Naive thymus-derived CD8-positive, alpha-beta T cell (primary cell): ENCODE data around the gene TEX55. TPM values are rescaled to one million over a fixed set of nuclear protein-coding genes. Genes with fewer than 3 reads are reported as not detected.

ENCODE experiments used
- ATAC-seq, 2 donors: fragments of 150-1000 bp; cut with Tn5 transposase in 1 of 2; sonication (Bioruptor Pico), chemical (Tn5 transposase) in 1 of 2; 1 replicate in 1 of 2; 2 replicates in 1 of 2; pipeline ENCODE4 v1.10.0; 2021; ENCODE audit warnings: mild to moderate bottlenecking in 2 of 2, moderate library complexity in 2 of 2
- POLR2A ChIA-PET: fragments of 350-600 bp; sonication (Branson Sonifier 250); formaldehyde crosslinking; loops from one replicate; lab custom pipeline; 2021; ENCODE audit warnings: antibody characterized with exemption; lab: Charles Lee
- DNase-seq, 10 donors: peaks; one replicate each; pipeline versions ENCODE4 v3.0.0 to v3.0.0-alpha.2; 2020 to 2022
- H3K27ac Mint-ChIP-seq, 10 donors: one replicate each; pipeline ENCODE4 v1.8.0; 2020 to 2022; ENCODE audit warnings: mild to moderate bottlenecking in 10 of 10, mixed read lengths in 10 of 10, moderate library complexity in 4 of 10, inconsistent platforms in 1 of 10
- H3K27me3 Mint-ChIP-seq, 5 donors: one replicate each; pipeline ENCODE4 v1.8.0; 2021 to 2022; ENCODE audit warnings: mixed read lengths in 5 of 5
- H3K36me3 Mint-ChIP-seq, 3 donors: one replicate each; pipeline ENCODE4 v1.8.0; 2020 to 2022; ENCODE audit warnings: mixed read lengths in 3 of 3, mild to moderate bottlenecking in 2 of 3, inconsistent platforms in 1 of 3
- H3K4me1 Mint-ChIP-seq, 4 donors: one replicate each; pipeline ENCODE4 v1.8.0; 2021 to 2022; ENCODE audit warnings: mixed read lengths in 4 of 4
- H3K4me3 Mint-ChIP-seq, 10 donors: one replicate each; pipeline ENCODE4 v1.8.0; 2020 to 2022; ENCODE audit warnings: mild to moderate bottlenecking in 10 of 10, mixed read lengths in 10 of 10, moderate library complexity in 6 of 10, inconsistent platforms in 1 of 10
- H3K9me3 Mint-ChIP-seq, 9 donors: one replicate each; pipeline ENCODE4 v1.8.0; 2020 to 2022; ENCODE audit warnings: mixed read lengths in 9 of 9, mild to moderate bottlenecking in 3 of 9, inconsistent platforms in 1 of 9, moderate library complexity in 1 of 9
- polyA plus RNA-seq, 3 donors: library from polyadenylated mRNA; unstranded; fragments of 300-500 nt; fragmentation: Illumina TruSeq; gene quantifications; one replicate each; pipeline ENCODE4 v1.2.3, GENCODE V29; 2021
- total RNA-seq, 8 experiments: library from RNA in 2 of 8; stranded (reverse) in 2 of 8; gene quantifications; one replicate each; pipeline ENCODE4 v1.2.3 and lab custom pipeline; 2021 to 2026

Gene TEX55
- total and polyA plus RNA-seq, 5 experiments from 2014 or later: not detected

GRCh38 chr3:119195911-119196310, 49.9 kb downstream of the TEX55 start:
- H3K4me1 Mint-ChIP-seq: no peaks in the 10 kb centered on the region
- POLR2A ChIA-PET: no interaction called here
- H3K36me3 Mint-ChIP-seq: peaks cover 0 to 2% (median 0%) of the 10 kb centered on the region in 3 donors
- DNase-seq: no peak
- ATAC-seq: no peak
- peak overlapping the region in 1 of 10 donors; percentile 1 for H3K27ac Mint-ChIP-seq
- H3K27me3 Mint-ChIP-seq: peaks cover 0 to 5% (median 3%) of the 10 kb centered on the region in 5 donors
- no peaks in the 10 kb centered on the region for H3K9me3 Mint-ChIP-seq
- no peak overlapping the region for H3K4me3 Mint-ChIP-seq

Other genes with a start within 250 kb of the TEX55 start
- under 1 TPM; 0.60 to 0.78 TPM for gene IGSF11, start 111.3 kb upstream of the TEX55 start, total RNA-seq
- gene IGSF11, start 111.3 kb upstream of the TEX55 start, polyA plus RNA-seq: 1 to 10 TPM in 1 of 3 donors, under 1 TPM in 1, not detected in 1; 0.70 to 1.2 TPM
- not detected for gene UPK1B, start 27.4 kb downstream of the TEX55 start, total RNA-seq
- gene UPK1B, start 27.4 kb downstream of the TEX55 start, polyA plus RNA-seq: not detected
- 10 to 100 TPM in 1 of 2 experiments, 1 to 10 TPM in 1; 9.2 to 13.2 TPM for gene B4GALT4, start 94.7 kb downstream of the TEX55 start, total RNA-seq
- gene B4GALT4, start 94.7 kb downstream of the TEX55 start, polyA plus RNA-seq: 1 to 10 TPM; 2.9 to 6.8 (median 5.9) TPM
- 1 to 10 TPM; 1.1 to 1.8 TPM for gene ARHGAP31, start 148.2 kb downstream of the TEX55 start, total RNA-seq
- gene ARHGAP31, start 148.2 kb downstream of the TEX55 start, polyA plus RNA-seq: 1 to 10 TPM in 2 of 3 donors, under 1 TPM in 1; 0.32 to 2.3 (median 1.6) TPM